ENCODE results near the gene TYK2.

The TYK2 gene

DNA sequence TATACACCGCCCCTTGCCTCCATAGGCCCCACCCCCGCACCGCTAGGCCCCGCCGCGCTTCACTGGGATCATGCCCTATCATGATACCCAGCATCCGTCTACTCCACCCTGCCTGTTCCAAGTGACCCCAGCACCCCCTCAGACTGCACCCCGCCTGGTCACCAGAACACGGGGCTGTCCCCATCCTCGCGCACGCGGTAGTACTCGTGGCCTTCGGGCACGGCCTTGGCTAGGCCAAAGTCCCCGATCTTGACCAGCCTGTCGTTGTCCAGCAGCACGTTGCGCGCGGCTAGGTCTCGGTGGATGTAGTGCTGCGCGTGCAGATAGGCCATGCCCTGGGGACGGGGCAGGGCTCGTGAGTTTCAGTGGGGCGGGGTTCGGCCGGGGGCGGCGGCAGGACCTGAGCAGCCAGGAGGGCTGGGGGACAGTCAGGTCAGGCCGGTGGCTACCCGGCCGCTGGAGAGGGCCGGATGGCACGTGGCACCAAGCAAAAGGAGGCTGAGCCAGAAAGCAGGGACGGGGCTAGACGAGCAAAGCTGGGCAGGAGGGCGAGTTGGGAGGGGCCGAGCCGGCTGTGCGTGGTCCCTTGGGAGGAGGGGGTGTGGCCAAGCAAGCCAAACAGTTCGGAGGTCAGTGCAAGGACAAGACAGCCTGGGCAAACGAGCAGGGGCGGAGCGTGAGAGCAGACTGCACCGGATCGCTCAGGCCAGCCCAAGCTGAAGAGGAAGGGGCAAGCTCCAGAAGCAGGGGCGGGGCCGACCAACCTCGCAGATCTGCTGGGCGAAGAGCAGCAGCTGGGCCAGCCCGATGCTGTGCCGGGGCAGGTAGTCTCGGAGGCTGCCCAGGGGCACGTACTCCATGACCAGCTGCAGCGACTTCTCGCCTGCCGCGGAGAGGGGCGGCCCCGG lies 27.4 kb downstream of the TYK2 start:
- Histone ChIP-seq H3K27me3 (ENCODE audit: low read length) (no peaks in the 10 kb centered on the region), H4K20me1 (ENCODE audit: low read depth, low read length) (no peaks in the 10 kb centered on the region), H3K9me2 (replicated peaks; ENCODE audit: insufficient read depth, low read length) (no peaks in the 10 kb centered on the region), H3K79me2 (ENCODE audit: insufficient read depth, low read length) (no peaks in the 10 kb centered on the region), H3K9ac (ENCODE audit: low read length) (no peak overlapping the region), H3K4me3 (ENCODE audit: insufficient read depth, low read length, poor library complexity, severe bottlenecking) (no peak overlapping the region), H2AFZ (ENCODE audit: low read depth, low read length, severe bottlenecking) (no peak overlapping the region), H3K4me2 (ENCODE audit: low read depth, low read length, poor library complexity, severe bottlenecking) (no peak overlapping the region), H3K27ac (ENCODE audit: low read depth, low read length) (no peak overlapping the region), H3K9me3 (ENCODE audit: insufficient read depth, low read length) (no peaks in the 10 kb centered on the region), H3F3A (ENCODE audit: insufficient read depth) (0 out of 2 replicates have a peak, but pooled peaks cover 1% of the 10 kb centered on the region), H3K36me3 (ENCODE audit: low read length) (peaks cover 9% of the 10 kb centered on the region)
- no peak for TF ChIP-seq EZH2phosphoT487 (conservative IDR thresholded peaks at IDR 0.05; ENCODE audit: low read length)
- TF ChIP-seq, protein P1, sequence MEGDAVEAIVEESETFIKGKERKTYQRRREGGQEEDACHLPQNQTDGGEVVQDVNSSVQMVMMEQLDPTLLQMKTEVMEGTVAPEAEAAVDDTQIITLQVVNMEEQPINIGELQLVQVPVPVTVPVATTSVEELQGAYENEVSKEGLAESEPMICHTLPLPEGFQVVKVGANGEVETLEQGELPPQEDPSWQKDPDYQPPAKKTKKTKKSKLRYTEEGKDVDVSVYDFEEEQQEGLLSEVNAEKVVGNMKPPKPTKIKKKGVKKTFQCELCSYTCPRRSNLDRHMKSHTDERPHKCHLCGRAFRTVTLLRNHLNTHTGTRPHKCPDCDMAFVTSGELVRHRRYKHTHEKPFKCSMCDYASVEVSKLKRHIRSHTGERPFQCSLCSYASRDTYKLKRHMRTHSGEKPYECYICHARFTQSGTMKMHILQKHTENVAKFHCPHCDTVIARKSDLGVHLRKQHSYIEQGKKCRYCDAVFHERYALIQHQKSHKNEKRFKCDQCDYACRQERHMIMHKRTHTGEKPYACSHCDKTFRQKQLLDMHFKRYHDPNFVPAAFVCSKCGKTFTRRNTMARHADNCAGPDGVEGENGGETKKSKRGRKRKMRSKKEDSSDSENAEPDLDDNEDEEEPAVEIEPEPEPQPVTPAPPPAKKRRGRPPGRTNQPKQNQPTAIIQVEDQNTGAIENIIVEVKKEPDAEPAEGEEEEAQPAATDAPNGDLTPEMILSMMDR (IDR thresholded peaks at IDR 0.05; ENCODE audit: insufficient read depth, low read length, poor library complexity, severe bottlenecking) = no peak

DNA sequence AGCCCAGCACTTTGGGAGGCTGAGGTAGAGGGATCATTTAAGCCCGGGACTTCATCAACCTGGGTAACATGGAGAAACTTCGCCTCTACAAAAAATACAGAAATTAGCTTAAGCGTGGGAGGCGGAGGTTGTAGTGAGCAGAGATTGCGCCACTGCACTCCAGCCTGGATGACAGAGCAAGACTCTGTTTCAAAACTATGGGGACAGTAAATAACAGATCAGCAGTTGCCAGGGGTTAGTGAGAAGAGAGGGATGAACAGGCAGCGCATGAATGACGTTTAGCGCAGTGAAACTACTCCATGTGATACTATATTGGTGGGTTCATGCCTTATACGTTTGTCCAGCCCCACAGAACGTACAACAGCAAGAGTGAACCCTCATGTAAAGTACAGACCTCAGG lies 33.9 kb downstream of the TYK2 start:
- Histone ChIP-seq H3K27ac (ENCODE audit: low read depth, low read length) (no peak overlapping the region), H3K27me3 (ENCODE audit: low read length) (no peaks in the 10 kb centered on the region), H2AFZ (ENCODE audit: low read depth, low read length, severe bottlenecking) (no peak overlapping the region), H3K36me3 (ENCODE audit: low read length) (no peaks in the 10 kb centered on the region), H4K20me1 (ENCODE audit: low read depth, low read length) (no peaks in the 10 kb centered on the region), H3K4me3 (ENCODE audit: insufficient read depth, low read length, poor library complexity, severe bottlenecking) (no peak overlapping the region), H3F3A (ENCODE audit: insufficient read depth) (0 out of 2 replicates have a peak, but pooled peaks cover 4% of the 10 kb centered on the region), H3K9me3 (ENCODE audit: insufficient read depth, low read length) (no peaks in the 10 kb centered on the region), H3K9me2 (replicated peaks; ENCODE audit: insufficient read depth, low read length) (no peaks in the 10 kb centered on the region), H3K4me2 (ENCODE audit: low read depth, low read length, poor library complexity, severe bottlenecking) (no peak overlapping the region), H3K79me2 (ENCODE audit: insufficient read depth, low read length) (no peaks in the 10 kb centered on the region), H3K9ac (ENCODE audit: low read length) (no peak overlapping the region)
- no peak for TF ChIP-seq EZH2phosphoT487 (conservative IDR thresholded peaks at IDR 0.05; ENCODE audit: low read length)
- TF ChIP-seq, protein P1 (IDR thresholded peaks at IDR 0.05; ENCODE audit: insufficient read depth, low read length, poor library complexity, severe bottlenecking) = no peak

DNA sequence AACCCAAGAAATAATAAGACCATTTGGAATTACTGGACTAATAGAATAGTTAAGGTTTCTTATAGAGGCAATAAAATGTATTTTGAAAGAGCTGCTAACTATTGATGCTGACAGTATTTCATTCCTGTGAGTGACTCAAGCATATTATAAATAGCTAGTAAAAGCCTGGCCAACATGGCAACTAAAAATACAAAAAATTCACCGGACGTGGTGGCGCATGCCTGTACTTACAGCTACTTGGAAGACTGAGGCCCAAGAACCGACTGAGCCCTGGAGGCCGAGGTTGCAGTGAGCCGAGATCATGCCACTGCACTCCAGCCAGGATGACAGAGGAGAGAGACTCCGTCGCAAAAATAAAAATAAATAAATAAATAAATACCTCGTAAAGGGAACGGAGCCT lies 35.6 kb downstream of the TYK2 start:
- H3K36me3 ChIP-seq (ENCODE audit: low read length) = no peaks in the 10 kb centered on the region
- H3K9ac ChIP-seq (ENCODE audit: low read length) = no peak overlapping the region
- H3K4me3 ChIP-seq (ENCODE audit: insufficient read depth, low read length, poor library complexity, severe bottlenecking) = no peak overlapping the region
- no peaks in the 10 kb centered on the region for H3K9me3 ChIP-seq (ENCODE audit: insufficient read depth, low read length)
- no peaks in the 10 kb centered on the region for H3K9me2 ChIP-seq (replicated peaks; ENCODE audit: insufficient read depth, low read length)
- H3F3A ChIP-seq (ENCODE audit: insufficient read depth) = 0 out of 2 replicates have a peak, but pooled peaks cover 4% of the 10 kb centered on the region
- no peak for TF ChIP-seq EZH2phosphoT487 (conservative IDR thresholded peaks at IDR 0.05; ENCODE audit: low read length)
- TF ChIP-seq, protein P1 (IDR thresholded peaks at IDR 0.05; ENCODE audit: insufficient read depth, low read length, poor library complexity, severe bottlenecking) = no peak
- no peak overlapping the region for H2AFZ ChIP-seq (ENCODE audit: low read depth, low read length, severe bottlenecking)
- H3K27me3 ChIP-seq (ENCODE audit: low read length) = no peaks in the 10 kb centered on the region
- no peaks in the 10 kb centered on the region for H4K20me1 ChIP-seq (ENCODE audit: low read depth, low read length)
- no peak overlapping the region for H3K27ac ChIP-seq (ENCODE audit: low read depth, low read length)
- no peaks in the 10 kb centered on the region for H3K79me2 ChIP-seq (ENCODE audit: insufficient read depth, low read length)
- no peak overlapping the region for H3K4me2 ChIP-seq (ENCODE audit: low read depth, low read length, poor library complexity, severe bottlenecking)
